HCT116 (cell line): ENCODE results near the gene HLCS.

Experiments
- ELF1 ChIP-seq: IDR thresholded peaks from 2 replicates; pipeline ENCODE4 v1.6.1; 2012; ENCODE audit warnings: low read depth, borderline replicate concordance
- EZH2 ChIP-seq: fragments of 200-600 bp; sonication (generic); IDR thresholded peaks from 2 replicates; pipeline ENCODE4 v1.6.1; 2017; ENCODE audit warnings: antibody characterized with exemption, mixed run types
- EZH2phosphoT487 ChIP-seq: fragments of 200-600 bp; IDR thresholded peaks from 2 replicates; pipeline ENCODE4 v1.6.1; 2018; ENCODE audit warnings: antibody characterized with exemption, borderline replicate concordance
- POLR2A ChIP-seq: IDR thresholded peaks from 2 replicates; pipeline ENCODE4 v1.7.0; 2011; ENCODE audit warnings: borderline replicate concordance; ENCODE audit not compliant: insufficient read depth, insufficient read length; ENCODE audit errors: extremely low read depth
- POLR2AphosphoS5 ChIP-seq: IDR thresholded peaks from 2 replicates; pipeline ENCODE4 v1.6.1; 2011; ENCODE audit warnings: mild to moderate bottlenecking, low read depth, low read length, moderate library complexity
- TCF7L2 ChIP-seq: IDR thresholded peaks from 2 replicates; pipeline ENCODE4 v1.7.0; 2011; ENCODE audit warnings: borderline replicate concordance, inconsistent platforms; ENCODE audit not compliant: insufficient read depth, insufficient read length; ENCODE audit errors: extremely low read depth
- ZNF274 ChIP-seq: fragments of 200-500 bp; sonication (Bioruptor generic); IDR thresholded peaks from 2 replicates; pipeline ENCODE4 v1.6.1; 2014; ENCODE audit warnings: mild to moderate bottlenecking, low read depth, low read length, inconsistent platforms
- TF ChIP-seq, protein P1 (sequence below): IDR thresholded peaks from 2 replicates; pipeline ENCODE4 v1.6.1; 2012
- TF ChIP-seq, protein P2 (sequence below), 3 experiments: fragments of 200-600 bp in 1 of 3; sonication (generic) in 1 of 3; IDR thresholded peaks in 2 of 3; conservative IDR thresholded peaks in 1 of 3; 2 replicates each; pipeline ENCODE4 v1.5.1; 2012 to 2017; ENCODE audit warnings: low read depth in 2 of 3, low read length in 2 of 3, antibody characterized with exemption in 1 of 3, borderline replicate concordance in 1 of 3, control low read depth in 1 of 3, mild to moderate bottlenecking in 1 of 3, mixed read lengths in 1 of 3, mixed run types in 1 of 3, moderate library complexity in 1 of 3; ENCODE audit not compliant: insufficient read depth in 1 of 3
- TF ChIP-seq, protein P3 (sequence below): IDR thresholded peaks from 2 replicates; pipeline ENCODE4 v1.6.1; 2011; ENCODE audit warnings: mild to moderate bottlenecking, low read length, moderate library complexity; ENCODE audit not compliant: insufficient replicate concordance; ENCODE audit errors: extremely low read depth

DNA sequence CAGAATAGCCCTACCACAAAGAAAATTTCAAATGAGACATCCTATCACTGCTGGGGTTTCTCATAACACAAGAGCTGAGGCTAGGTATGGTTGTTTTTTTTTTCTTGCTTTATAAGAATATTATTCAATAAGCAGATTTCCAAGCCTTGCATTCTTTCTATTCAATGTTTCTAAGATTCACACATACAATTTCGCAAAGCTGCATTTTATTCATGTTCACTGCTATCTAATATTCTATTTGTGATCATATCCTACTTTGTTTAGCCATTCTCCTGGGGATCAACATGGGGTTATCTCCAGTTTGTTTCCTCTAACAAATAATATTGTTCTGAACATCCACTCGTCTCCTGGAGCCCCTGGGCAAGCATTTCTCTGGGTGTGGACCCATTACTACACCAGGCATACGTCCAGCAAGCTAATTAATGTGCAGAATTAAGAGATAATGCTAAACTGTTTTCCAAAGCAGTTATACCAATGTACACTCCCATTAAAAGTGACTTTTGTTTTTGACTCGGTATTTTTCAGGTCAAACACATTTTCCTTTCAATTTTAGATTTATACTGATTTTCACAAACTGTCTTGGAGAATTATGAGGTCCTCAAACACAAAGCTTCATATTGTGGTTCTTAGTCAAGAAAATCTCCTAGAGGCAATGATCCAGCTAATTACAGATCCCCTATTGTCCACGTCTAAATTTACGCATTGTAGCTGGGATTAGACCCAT, 15.7 kb upstream of the HLCS start:
- TF ChIP-seq POLR2AphosphoS5, result no peak
- TF ChIP-seq, protein P1, sequence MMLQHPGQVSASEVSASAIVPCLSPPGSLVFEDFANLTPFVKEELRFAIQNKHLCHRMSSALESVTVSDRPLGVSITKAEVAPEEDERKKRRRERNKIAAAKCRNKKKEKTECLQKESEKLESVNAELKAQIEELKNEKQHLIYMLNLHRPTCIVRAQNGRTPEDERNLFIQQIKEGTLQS, result no peak
- TF ChIP-seq ZNF274, result no peak
- TF ChIP-seq, protein P2, sequence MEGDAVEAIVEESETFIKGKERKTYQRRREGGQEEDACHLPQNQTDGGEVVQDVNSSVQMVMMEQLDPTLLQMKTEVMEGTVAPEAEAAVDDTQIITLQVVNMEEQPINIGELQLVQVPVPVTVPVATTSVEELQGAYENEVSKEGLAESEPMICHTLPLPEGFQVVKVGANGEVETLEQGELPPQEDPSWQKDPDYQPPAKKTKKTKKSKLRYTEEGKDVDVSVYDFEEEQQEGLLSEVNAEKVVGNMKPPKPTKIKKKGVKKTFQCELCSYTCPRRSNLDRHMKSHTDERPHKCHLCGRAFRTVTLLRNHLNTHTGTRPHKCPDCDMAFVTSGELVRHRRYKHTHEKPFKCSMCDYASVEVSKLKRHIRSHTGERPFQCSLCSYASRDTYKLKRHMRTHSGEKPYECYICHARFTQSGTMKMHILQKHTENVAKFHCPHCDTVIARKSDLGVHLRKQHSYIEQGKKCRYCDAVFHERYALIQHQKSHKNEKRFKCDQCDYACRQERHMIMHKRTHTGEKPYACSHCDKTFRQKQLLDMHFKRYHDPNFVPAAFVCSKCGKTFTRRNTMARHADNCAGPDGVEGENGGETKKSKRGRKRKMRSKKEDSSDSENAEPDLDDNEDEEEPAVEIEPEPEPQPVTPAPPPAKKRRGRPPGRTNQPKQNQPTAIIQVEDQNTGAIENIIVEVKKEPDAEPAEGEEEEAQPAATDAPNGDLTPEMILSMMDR (IDR thresholded peaks at IDR 0.05 in 2 of 3, conservative IDR thresholded peaks at IDR 0.05 in 1 of 3; ENCODE audit: borderline replicate concordance in 1 of 3, insufficient read depth in 1 of 3, low read depth in 2 of 3, low read length in 2 of 3), result no peak
- no peak for TF ChIP-seq EZH2
- TF ChIP-seq TCF7L2, result no peak
- no peak for TF ChIP-seq POLR2A
- no peak for TF ChIP-seq ELF1
- TF ChIP-seq, protein P3, sequence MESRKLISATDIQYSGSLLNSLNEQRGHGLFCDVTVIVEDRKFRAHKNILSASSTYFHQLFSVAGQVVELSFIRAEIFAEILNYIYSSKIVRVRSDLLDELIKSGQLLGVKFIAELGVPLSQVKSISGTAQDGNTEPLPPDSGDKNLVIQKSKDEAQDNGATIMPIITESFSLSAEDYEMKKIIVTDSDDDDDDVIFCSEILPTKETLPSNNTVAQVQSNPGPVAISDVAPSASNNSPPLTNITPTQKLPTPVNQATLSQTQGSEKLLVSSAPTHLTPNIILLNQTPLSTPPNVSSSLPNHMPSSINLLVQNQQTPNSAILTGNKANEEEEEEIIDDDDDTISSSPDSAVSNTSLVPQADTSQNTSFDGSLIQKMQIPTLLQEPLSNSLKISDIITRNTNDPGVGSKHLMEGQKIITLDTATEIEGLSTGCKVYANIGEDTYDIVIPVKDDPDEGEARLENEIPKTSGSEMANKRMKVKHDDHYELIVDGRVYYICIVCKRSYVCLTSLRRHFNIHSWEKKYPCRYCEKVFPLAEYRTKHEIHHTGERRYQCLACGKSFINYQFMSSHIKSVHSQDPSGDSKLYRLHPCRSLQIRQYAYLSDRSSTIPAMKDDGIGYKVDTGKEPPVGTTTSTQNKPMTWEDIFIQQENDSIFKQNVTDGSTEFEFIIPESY, result no peak
- TF ChIP-seq EZH2phosphoT487, result no peak
